H9 (cell line): Measurements from ENCODE around the gene C18orf54. TPM values are rescaled to one million over a fixed set of nuclear protein-coding genes. Genes with fewer than 3 reads are reported as not detected.

Experiments
- DNase-seq: peaks from one replicate; pipeline ENCODE4 v3.0.0-alpha.2; 2017
- H2AFZ ChIP-seq: one replicate; pipeline ENCODE4 v1.6.1; 2013; ENCODE audit warnings: mild to moderate bottlenecking, low read length, control low read depth, moderate library complexity
- H2AK5ac ChIP-seq: 2 replicates; pipeline ENCODE4 v1.6.1; 2013; ENCODE audit warnings: low read length, control low read depth, mixed read lengths; ENCODE audit not compliant: insufficient read length
- H2BK120ac ChIP-seq: one replicate; pipeline ENCODE4 v1.6.1; 2013; ENCODE audit warnings: low read depth, mild to moderate bottlenecking, low read length, control low read depth, inconsistent platforms; ENCODE audit not compliant: poor library complexity, severe bottlenecking
- H2BK12ac ChIP-seq: 2 replicates; pipeline ENCODE4 v1.6.1; 2013; ENCODE audit warnings: low read length, control low read depth, mixed read lengths, low read depth; ENCODE audit not compliant: insufficient read length
- H2BK15ac ChIP-seq: 2 replicates; pipeline ENCODE4 v1.6.1; 2013; ENCODE audit warnings: low read depth, low read length, control low read depth
- H2BK20ac ChIP-seq: one replicate; pipeline ENCODE4 v1.6.1; 2013; ENCODE audit warnings: low read depth, mild to moderate bottlenecking, low read length, control low read depth, inconsistent platforms; ENCODE audit not compliant: poor library complexity, severe bottlenecking
- H2BK5ac ChIP-seq: 2 replicates; pipeline ENCODE4 v1.6.1; 2013; ENCODE audit warnings: low read length, control low read depth, mixed read lengths; ENCODE audit not compliant: insufficient read length
- H3K14ac ChIP-seq: 2 replicates; pipeline ENCODE4 v1.6.1; 2013; ENCODE audit warnings: low read length, control low read depth; ENCODE audit not compliant: insufficient read depth
- H3K18ac ChIP-seq: 2 replicates; pipeline ENCODE4 v1.6.1; 2013; ENCODE audit warnings: low read depth, mild to moderate bottlenecking, mixed read lengths, low read length, control low read depth; ENCODE audit not compliant: insufficient read length
- H3K23ac ChIP-seq: 2 replicates; pipeline ENCODE4 v1.6.1; 2013; ENCODE audit warnings: low read length, control low read depth, mixed read lengths, low read depth; ENCODE audit not compliant: insufficient read length
- H3K23me2 ChIP-seq: 2 replicates; pipeline ENCODE4 v1.6.1; 2013; ENCODE audit warnings: low read depth, mild to moderate bottlenecking, mixed read lengths, low read length, control low read depth; ENCODE audit not compliant: insufficient read length, poor library complexity, severe bottlenecking
- H3K27ac ChIP-seq: 2 replicates; pipeline ENCODE4 v1.5.1; 2013; ENCODE audit warnings: low read length, control low read depth, mixed read lengths, low read depth; ENCODE audit not compliant: insufficient read length
- H3K27me3 ChIP-seq: 2 replicates; pipeline ENCODE4 v1.6.1; 2013; ENCODE audit warnings: low read length, control low read depth, inconsistent platforms; ENCODE audit not compliant: insufficient read depth
- H3K4ac ChIP-seq: 2 replicates; pipeline ENCODE4 v1.6.1; 2013; ENCODE audit warnings: low read depth, mild to moderate bottlenecking, control low read depth, inconsistent platforms, low read length, moderate library complexity
- H3K4me1 ChIP-seq: 2 replicates; pipeline ENCODE4 v1.6.1; 2013; ENCODE audit warnings: low read length, control low read depth, inconsistent platforms; ENCODE audit not compliant: insufficient read depth
- H3K4me2 ChIP-seq: 2 replicates; pipeline ENCODE4 v1.6.1; 2013; ENCODE audit warnings: low read length, control low read depth, mixed read lengths; ENCODE audit not compliant: insufficient read length, insufficient read depth
- H3K56ac ChIP-seq: 2 replicates; pipeline ENCODE4 v1.6.1; 2013; ENCODE audit warnings: low read depth, mild to moderate bottlenecking, mixed read lengths, low read length, control low read depth; ENCODE audit not compliant: insufficient read length
- H3K79me1 ChIP-seq: 2 replicates; pipeline ENCODE4 v1.6.1; 2013; ENCODE audit warnings: low read depth, mild to moderate bottlenecking, moderate library complexity, low read length, control low read depth, inconsistent platforms; ENCODE audit not compliant: insufficient read depth, poor library complexity, severe bottlenecking
- H3K79me2 ChIP-seq: 2 replicates; pipeline ENCODE4 v1.6.1; 2013; ENCODE audit warnings: low read length, control low read depth, inconsistent platforms; ENCODE audit not compliant: insufficient read depth
- H3K9ac ChIP-seq: 2 replicates; pipeline ENCODE4 v1.6.1; 2013; ENCODE audit warnings: low read length, control low read depth, mixed read lengths; ENCODE audit not compliant: insufficient read length; ENCODE audit errors: extremely low read depth
- H3K9me3 ChIP-seq: one replicate; pipeline ENCODE4 v1.6.1; 2013; ENCODE audit warnings: low read depth, low read length, inconsistent platforms; ENCODE audit not compliant: control insufficient read depth
- H3T11ph ChIP-seq: one replicate; pipeline ENCODE4 v1.6.1; 2013; ENCODE audit warnings: mild to moderate bottlenecking, low read length, control low read depth, inconsistent platforms
- H4K20me1 ChIP-seq: one replicate; pipeline ENCODE4 v1.6.1; 2013; ENCODE audit not compliant: control insufficient read depth, insufficient read length, insufficient read depth
- H4K5ac ChIP-seq: 2 replicates; pipeline ENCODE4 v1.6.1; 2013; ENCODE audit warnings: low read depth, mild to moderate bottlenecking, mixed read lengths, low read length, control low read depth; ENCODE audit not compliant: insufficient read length
- H4K8ac ChIP-seq: replicated peaks from 2 replicates; pipeline ENCODE4 v1.6.1; 2013; ENCODE audit warnings: low read length, control low read depth, mixed read lengths, low read depth; ENCODE audit not compliant: insufficient read length
- H4K91ac ChIP-seq: 2 replicates; pipeline ENCODE4 v1.6.1; 2013; ENCODE audit warnings: low read depth, mild to moderate bottlenecking, moderate library complexity, mixed read lengths, low read length, control low read depth; ENCODE audit not compliant: insufficient read length
- H3K27ac Mint-ChIP-seq, 3 experiments: 2 replicates in 2 of 3; 3 replicates in 1 of 3; pipeline ENCODE4 v1.8.0; 2020 to 2021; ENCODE audit warnings: mixed read lengths in 3 of 3, mild to moderate bottlenecking in 1 of 3, moderate library complexity in 1 of 3
- H3K27me3 Mint-ChIP-seq: 2 replicates; pipeline ENCODE4 v1.8.0; 2021; ENCODE audit warnings: low read depth, mild to moderate bottlenecking, moderate library complexity, mixed read lengths
- H3K36me3 Mint-ChIP-seq, 3 experiments: 2 replicates in 2 of 3; 3 replicates in 1 of 3; pipeline ENCODE4 v1.8.0; 2020 to 2021; ENCODE audit warnings: low read depth in 3 of 3, mixed read lengths in 3 of 3; ENCODE audit not compliant: insufficient read depth in 1 of 3
- H3K4me1 Mint-ChIP-seq, 2 experiments: 2 replicates each; pipeline ENCODE4 v1.8.0; 2020; ENCODE audit warnings: mixed read lengths in 2 of 2
- H3K4me3 Mint-ChIP-seq, 2 experiments: 2 replicates in 1 of 2; 3 replicates in 1 of 2; pipeline ENCODE4 v1.8.0; 2020 to 2021; ENCODE audit warnings: mild to moderate bottlenecking in 2 of 2, mixed read lengths in 2 of 2, moderate library complexity in 1 of 2
- H3K9me3 Mint-ChIP-seq, 2 experiments: 2 replicates in 1 of 2; 3 replicates in 1 of 2; pipeline ENCODE4 v1.8.0; 2020; ENCODE audit warnings: mild to moderate bottlenecking in 2 of 2, mixed read lengths in 2 of 2, moderate library complexity in 1 of 2
- CTCF ChIP-seq: fragments of 200-600 bp; sonication (generic); conservative IDR thresholded peaks from 3 replicates; pipeline ENCODE4 v1.8.0; 2021; ENCODE audit warnings: antibody characterized with exemption, mild to moderate bottlenecking
- WGBS: extraction: QIAGEN DNeasy Blood & Tissue Kit; methylation state at CpG from one replicate; pipeline ENCODE4 v1.1.7; 2013; ENCODE audit warnings: missing lambda C conversion rate, low lambda C conversion rate, mixed read lengths; ENCODE audit not compliant: insufficient read length; ENCODE audit errors: extremely low coverage; 5-methylcytosine and 5-hydroxymethylcytosine counted together
- total RNA-seq: library from RNA; stranded (reverse); gene quantifications from 2 replicates; pipeline ENCODE4 v1.2.1, GENCODE V29; 2021

Gene C18orf54
- total RNA-seq, 1 experiment from 2014 or later = 21.6 TPM

- Histone ChIP-seq H2BK120ac (no peak overlapping the region), H3T11ph (no peak overlapping the region), H3K14ac (no peak overlapping the region), H3K79me2 (no peaks in the 10 kb centered on the region), H4K5ac (no peak overlapping the region), H3K23ac (no peak overlapping the region), H3K27ac (no peak overlapping the region), H3K79me1 (no peaks in the 10 kb centered on the region), H3K27me3 (no peaks in the 10 kb centered on the region), H3K4me2 (no peak overlapping the region), H3K18ac (no peak overlapping the region), H3K23me2 (no peaks in the 10 kb centered on the region), H2AFZ (no peak overlapping the region), H3K9ac (no peak overlapping the region), H3K4ac (no peak overlapping the region), H3K56ac (no peak overlapping the region), H4K91ac (no peak overlapping the region), H4K20me1 (no peaks in the 10 kb centered on the region), H2AK5ac (no peak overlapping the region), H3K9me3 (no peaks in the 10 kb centered on the region), H2BK20ac (no peak overlapping the region), H2BK5ac (no peak overlapping the region), H3K4me1 (peaks cover 6% of the 10 kb centered on the region), H2BK15ac (no peak overlapping the region), H4K8ac (no peak overlapping the region), H2BK12ac (no peak overlapping the region)
- no peak for TF ChIP-seq CTCF
- H3K4me1 Mint-ChIP-seq = peaks cover 41 to 45% of the 10 kb centered on the region in 2 experiments
- no peak overlapping the region for H3K4me3 Mint-ChIP-seq
- no peak overlapping the region for H3K27ac Mint-ChIP-seq
- 100% methylated on average over 2 of the region's 2 CpGs for WGBS
- H3K27me3 Mint-ChIP-seq = no peaks in the 10 kb centered on the region
- H3K9me3 Mint-ChIP-seq = no peaks in the 10 kb centered on the region; a peak in 1 of 5 replicates
- DNase-seq = no peak
- H3K36me3 Mint-ChIP-seq = peaks cover 5 to 23% (median 23%) of the 10 kb centered on the region in 3 experiments; a peak in 6 of 7 replicates
Measured at GRCh38 chr18:54381640-54382039, 23.9 kb downstream of the C18orf54 start.
